HG02970 (cell line): ENCODE data around the gene XYLB.

ENCODE experiments used
- ATAC-seq: cut with Tn5 transposase; IDR thresholded peaks from one replicate; pipeline ENCODE4 v1.9.1; 2021; ENCODE audit warnings: mild to moderate bottlenecking, moderate library complexity, moderate number of reproducible peaks; ENCODE audit not compliant: unreplicated experiment, low FRiP score

The XYLB gene

DNA sequence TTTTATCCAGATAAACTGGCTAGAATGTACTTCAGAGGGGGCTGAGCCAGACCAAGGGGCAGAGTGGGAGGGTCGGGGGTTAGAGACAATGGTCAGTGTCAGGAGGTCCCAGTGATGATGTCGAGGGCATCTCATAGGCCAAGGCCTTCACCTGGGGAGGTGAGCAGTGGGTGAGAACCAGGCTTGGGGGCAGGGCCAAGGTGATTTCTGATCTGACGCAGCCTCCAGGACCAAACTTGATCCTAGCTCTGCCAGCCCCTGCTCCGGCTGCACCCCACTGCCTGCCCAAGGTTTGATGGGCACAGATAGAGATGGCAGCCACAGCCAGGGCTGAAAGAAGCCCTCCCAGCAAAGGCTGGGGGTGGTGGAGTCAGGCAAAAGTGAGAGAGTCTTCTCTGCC, 14.9 kb downstream of the XYLB start:
- no peak for ATAC-seq

DNA sequence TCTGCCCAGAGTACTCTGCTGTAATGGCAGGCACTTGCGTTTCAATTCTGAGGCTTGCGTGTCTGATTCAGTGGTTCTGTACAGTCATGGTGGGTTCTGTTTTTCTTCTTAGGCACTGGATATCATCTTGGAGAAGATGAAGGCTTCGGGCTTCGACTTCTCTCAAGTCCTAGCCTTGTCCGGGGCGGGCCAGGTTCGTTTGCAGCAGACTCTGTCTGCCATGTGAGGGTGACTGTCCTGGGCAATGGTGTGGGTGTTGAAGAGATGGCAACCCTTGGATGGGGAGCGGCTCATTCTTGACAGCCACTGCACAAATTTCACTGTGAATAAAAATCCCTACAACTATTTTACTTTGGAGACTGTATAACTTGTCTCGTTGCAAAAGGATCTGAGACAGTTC, 16.2 kb downstream of the XYLB start:
- no peak for ATAC-seq

DNA sequence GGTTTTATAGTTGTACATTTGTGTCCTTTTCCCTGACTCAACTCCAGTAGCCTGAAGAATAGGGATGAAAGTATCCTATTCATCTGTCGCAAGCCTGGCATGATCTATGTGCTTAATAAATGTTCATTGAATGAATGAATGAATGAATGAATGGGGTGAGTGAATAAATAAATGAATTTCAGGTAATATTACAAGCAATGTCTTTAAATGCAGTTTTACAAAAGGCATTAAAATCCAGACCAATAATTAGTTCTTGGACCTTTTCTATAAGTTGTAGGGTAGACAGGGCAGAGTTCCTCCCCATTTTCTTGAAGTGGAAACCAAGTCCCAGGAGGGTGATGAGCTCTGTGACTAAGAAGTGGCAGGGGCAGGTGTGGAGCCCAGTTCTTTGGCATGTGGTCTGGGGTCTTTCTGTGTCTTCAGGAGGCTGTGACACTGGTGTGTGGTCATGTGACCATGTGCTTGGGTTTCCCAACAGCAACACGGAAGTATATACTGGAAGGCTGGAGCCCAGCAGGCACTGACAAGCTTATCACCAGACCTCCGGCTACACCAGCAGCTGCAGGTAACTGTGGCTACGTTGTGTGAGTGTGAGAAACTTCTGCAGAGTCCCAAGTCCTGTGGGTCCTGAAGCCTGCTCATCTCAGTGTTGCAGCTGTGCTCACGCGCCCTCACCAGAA, 18.3 kb downstream of the XYLB start:
- ATAC-seq: no peak

DNA sequence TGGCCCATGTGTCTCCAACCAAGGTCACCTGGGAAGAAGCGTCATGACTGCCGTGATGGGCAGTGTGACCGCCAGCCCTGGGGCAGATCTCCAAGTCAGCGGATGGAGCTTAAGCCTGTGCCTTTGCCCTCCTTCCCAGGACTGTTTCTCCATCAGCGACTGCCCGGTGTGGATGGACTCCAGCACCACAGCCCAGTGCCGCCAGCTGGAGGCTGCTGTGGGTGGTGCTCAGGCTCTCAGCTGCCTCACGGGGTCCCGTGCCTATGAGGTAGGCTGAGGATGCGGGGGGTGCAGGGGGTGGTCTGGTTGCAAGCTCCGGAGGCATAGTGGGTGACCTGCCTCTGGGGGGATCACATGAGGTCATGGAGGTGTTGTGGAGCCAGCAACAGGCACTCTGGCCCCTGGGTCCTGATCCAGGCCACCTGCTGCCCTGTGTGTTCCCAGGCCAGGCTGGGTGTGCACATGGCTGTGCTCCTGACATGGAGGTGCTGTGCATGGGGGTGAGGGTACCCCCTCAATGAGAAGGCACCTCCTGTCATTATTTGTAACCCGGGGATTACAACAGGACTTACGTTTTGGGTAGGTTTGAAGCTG, 19.0 kb downstream of the XYLB start:
- no peak for ATAC-seq

DNA sequence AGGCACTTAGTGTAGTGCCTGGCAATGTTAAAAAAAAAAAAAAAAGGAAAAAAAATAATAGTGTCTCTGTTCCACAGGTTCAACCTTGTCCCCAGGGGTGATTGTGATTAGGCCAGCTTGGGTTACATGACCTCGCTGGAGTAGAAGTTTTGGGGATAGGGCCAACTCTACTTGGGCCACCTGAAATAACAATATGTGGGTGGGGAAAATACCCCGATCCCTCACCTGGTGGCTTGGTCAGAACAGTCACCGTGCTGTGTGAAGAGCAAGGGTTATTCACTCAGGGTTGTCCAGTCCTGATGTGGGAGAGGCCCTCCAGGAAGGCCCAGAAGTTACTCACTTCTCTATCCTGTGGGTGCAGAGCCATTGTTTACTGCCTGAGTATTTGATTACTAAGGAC, 19.5 kb downstream of the XYLB start:
- ATAC-seq: no peak

DNA sequence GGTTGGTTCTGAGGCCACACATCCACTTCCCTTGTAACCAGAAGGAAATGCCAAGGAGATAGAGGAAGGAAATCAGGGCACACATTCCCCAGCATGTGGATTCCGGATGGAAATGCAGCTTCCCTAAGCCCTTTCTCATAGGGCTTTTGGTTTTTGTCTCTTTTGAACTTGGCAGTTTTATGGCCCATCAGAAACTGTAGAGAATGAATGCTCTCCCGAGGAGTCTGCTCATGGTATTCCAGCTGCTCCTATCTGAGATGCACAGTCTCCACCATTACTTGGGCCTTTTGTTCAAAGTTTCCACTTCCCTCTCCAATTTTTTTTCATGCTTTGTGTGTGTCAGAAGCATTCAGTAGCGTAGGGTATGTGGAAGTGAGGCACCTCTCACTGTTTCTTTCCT, 21.2 kb downstream of the XYLB start:
- ATAC-seq: no peak

DNA sequence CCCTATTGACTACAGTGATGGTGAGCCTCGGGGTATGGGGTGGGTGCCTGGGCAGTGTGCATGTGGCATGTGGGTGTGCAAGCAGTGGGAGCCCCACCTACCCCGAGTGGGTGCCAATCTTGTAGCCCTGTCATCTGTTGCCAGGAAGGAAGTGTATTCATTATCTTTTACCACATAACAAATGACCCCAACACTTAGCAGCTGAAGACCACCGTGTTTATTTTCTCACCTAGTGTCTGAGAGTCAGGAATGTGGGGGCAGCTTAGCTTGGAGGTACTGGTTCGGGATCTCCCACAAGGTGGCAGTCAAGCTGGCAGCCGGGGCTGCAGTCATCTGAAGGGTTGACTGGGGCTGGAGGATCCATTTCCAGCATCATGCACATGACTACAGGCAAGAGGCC, 21.7 kb downstream of the XYLB start:
- no peak for ATAC-seq

DNA sequence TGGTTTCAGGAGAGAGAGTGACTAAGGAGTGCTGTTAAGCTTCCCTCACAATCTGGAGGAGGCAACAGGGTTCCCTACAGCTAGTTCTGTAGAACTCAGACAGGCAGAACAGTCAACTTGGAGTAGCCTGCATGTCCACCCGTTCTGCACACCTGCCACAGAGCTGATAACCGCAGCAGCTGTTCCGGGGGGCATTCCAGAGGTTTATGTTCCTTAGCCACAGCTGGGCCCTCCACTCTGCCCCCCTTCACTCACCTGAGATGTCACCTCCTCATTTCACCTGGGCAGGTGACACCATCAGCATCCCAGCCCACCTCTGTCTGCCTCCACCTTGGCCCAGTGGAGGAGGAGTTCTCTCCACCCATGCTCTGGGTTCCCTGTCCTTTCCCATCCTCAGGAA, 22.6 kb downstream of the XYLB start:
- ATAC-seq: no peak

DNA sequence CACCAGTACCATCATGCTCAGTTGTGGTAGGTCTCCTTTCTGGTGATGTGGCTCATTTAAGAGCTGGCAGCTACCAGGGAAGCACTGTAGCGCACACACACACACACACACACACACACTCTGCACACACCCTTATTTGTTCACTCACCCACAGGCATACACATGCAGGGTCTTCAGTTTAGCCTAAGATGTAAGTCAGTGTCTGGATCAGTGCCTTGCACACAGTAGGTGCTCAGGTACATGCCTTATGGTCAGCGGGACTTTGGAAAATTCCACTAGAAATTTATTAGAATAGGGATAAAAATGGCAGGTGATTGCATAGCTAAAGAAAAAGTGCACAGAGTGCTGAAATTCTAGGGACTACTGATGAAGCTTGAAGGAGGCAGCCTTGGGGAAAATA, 23.6 kb downstream of the XYLB start:
- no peak for ATAC-seq

DNA sequence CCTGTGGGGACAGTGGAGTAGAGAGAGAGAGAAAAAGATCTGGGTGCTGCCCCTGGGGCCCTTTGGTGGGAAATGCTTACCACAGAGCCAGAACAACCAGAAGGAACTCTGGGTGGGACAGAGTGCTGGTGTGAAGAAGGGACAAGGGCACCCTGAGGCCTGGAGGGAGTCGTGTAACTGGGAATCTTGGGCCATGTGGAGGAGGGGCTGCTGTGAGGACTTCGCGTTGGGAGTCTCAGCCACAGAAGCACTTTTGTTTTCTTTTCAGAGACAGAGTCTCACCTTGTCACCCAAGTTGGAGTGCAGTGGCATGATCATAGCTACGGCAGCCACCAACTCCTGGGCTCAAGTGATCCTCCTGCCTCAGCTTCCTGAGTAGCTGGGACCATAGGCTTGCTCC, 24.3 kb downstream of the XYLB start:
- ATAC-seq: no peak

DNA sequence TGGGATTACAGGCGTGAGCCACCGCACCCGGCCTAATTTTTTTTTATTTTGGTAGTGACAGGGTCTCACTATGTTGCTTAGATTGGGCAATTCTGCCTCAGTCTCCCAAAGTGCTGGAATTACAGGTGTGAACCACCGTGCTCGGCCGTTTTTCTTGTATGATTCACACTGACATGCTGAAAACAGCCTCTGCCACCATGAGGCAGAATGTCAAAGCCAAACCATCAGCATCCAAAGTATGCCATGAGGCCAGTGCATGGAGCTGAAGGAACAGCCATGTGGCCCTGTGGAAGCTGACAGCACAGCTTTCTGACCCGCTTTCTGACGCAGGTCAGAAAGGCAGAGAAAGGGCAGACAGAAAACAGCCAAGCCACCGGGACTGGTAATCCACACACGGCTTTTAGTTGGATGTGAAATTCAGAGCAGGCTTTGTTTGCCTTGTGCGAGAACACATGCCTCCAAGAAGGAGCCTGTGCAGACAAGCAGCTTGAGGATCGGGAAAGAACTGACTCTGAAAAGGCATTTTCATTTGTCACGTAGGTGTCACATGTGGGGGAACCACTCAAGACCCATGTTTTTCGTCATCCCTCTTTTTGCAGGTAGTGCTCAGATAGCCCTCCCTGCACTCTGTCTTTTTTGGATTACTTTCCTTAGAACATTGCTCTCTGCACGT, 25.1 kb downstream of the XYLB start:
- no peak for ATAC-seq

DNA sequence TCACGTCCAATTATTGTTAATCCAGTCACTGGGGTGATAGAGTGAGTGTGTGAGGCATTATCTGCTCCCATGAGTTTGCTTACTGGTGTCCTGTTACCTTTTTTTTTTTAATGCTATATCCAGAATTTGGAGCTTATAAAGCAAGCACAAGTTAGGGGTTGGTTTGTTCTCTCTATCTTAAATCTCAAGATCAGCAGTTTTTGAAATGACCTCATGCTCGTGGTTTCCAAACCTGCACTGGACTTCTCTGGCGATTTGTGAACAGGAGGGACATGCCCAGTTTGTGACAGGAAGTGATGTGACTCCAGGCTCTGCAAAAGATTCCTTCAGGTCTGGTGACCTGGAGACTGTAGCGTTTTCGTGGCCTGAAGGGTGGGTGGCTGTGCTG, 25.6 kb downstream of the XYLB start:
- ATAC-seq: no peak

DNA sequence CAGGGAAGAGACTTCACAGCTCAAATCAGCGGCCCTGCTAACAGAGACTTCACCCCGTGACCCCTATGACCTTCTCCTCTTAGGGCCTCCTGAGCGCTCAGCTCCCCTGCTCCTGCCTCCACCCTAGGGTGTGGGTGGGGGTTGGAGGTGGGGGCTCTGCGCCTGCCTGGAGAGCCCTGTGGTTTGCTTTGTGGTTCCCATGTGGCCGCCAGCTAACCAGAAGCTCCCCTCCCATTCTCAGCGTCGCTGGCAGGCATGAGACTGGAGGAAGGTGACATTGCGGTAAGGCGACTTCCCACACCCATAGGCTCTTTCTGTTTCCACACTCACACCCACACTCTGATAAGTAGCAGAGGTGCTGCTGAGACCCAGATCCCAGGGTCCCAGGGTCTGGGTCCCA, 27.6 kb downstream of the XYLB start:
- ATAC-seq: no peak

DNA sequence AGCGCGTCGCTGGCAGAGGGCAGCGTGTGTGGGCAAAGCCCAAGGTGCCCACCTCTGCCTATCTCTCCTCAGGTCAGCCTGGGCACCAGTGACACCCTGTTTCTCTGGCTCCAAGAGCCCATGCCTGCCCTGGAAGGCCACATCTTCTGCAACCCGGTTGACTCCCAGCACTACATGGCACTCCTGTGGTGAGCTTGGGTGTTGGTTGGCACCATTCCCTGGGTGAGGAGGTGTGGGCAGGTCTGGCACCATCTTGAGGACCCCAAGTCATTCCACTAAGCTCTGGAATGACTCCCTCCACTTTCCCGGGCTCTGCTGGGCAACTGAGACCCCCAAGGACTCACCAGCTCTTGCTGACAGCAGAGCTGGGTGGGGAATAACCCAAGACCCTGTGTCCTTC, 28.5 kb downstream of the XYLB start:
- no peak for ATAC-seq

DNA sequence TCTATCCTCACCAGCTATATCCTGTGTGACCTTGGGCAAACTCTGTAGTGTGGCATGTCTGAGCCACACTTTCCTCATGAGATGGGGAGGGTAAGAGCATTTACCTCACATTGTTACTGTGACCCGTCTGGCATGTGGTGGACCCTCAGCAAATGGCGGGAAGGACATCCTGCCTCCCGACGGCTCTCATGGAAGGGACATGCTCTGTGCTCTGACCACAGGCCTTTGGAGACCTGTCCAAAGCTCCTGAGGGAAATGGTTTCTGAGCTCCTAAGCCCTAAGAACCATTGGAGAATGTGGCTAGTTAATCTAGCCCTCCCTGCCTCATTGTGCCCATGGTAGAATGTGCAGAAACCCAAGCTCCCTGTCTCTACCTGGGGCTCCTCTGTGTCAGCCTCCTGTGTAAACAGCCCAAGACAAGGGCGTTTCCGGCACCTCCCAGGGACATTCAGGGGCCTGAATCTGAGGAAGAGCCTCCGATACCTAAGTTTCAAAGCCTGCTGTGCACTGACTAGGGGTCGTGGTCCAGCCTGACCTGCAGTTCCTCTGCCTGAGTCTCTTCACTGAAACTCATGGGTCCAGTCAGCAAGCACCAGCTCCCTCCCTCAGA, 29.0 kb downstream of the XYLB start:
- no peak for ATAC-seq

DNA sequence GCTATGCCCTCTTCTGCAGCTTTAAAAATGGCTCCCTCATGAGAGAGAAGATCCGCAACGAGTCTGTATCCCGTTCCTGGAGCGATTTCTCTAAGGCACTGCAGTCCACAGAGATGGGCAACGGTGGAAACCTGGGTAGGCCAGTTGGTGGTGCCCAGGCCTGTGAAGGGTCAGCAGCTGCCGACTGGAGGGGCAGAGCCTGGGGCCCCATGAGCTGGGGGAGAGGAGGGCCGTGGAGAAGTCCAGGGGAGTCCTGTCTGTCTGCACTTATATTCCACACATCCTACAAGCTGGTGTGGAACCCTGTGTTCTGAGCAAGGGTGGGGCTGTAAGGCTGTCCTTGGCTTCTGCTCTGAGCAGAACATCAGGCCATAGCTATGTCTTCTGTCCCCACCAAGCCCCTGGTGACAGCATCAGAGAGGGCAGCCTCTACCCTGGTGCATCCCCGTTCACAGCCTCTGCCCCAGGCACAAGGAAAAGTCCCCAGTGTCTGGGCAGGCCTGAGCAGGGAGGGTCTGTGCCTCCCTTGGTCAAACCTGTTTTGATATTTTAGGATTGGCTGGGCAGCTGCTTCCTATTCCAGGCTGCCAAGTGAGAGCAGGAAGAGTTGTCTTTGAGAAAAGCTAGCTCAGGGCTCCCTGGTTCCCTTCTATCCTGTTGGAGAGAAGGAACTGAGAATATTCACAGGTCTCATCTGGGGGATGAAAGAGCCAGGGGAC, 29.7 kb downstream of the XYLB start:
- ATAC-seq: no peak

DNA sequence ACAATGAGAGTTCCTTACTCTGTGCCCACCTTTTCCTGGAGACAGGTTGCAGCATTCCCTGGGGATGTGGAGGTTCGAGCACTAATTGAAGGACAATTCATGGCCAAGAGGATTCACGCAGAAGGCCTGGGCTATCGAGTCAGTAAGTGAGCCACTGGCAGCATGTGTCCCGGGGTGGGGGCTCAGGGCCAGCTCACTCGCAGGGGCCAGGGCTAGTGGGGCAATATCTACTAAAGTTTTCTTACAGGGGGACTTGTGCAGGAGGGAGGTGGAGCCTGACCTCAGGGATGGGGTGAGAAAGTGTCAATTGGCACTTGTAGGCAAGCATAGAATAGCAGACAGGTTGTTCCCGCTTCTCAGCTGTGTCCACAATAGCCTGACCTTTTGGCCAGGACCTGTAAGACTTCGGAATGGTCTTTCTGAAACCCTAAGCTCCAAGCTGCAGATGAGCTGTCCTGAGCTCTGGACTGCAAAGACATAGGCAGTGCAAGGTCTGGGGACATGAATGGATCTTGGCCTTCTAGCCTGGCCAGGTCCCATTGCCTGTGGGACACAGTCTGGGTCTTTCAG, 32.7 kb downstream of the XYLB start:
- ATAC-seq: no peak

DNA sequence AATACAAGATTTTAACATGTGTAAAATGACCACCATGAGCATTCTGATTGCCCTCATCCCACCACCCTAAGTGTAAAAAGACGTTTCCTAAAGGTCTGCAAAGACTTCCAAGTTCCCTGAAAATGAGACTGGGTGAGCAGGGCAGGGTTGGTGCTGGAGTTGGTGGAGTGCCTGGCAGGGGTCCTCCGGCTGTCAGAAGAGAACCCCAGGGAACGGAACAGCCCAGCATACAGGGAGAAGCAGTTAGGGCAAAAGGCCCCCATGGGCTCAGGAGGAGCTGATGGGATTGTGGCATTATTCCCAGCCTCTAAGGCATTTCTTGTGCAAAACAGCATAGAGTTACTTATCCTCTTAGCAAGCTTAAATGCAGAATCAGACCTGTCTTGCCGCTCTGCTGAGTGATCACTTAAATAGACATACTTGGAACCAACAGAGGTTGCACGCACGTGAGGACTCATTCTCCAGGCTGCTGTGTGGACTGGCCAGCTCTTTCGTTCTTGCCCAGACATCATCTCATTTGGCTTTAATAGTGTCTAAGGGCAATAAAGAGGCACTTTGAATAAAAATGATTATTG, 36.0 kb downstream of the XYLB start:
- ATAC-seq: no peak

DNA sequence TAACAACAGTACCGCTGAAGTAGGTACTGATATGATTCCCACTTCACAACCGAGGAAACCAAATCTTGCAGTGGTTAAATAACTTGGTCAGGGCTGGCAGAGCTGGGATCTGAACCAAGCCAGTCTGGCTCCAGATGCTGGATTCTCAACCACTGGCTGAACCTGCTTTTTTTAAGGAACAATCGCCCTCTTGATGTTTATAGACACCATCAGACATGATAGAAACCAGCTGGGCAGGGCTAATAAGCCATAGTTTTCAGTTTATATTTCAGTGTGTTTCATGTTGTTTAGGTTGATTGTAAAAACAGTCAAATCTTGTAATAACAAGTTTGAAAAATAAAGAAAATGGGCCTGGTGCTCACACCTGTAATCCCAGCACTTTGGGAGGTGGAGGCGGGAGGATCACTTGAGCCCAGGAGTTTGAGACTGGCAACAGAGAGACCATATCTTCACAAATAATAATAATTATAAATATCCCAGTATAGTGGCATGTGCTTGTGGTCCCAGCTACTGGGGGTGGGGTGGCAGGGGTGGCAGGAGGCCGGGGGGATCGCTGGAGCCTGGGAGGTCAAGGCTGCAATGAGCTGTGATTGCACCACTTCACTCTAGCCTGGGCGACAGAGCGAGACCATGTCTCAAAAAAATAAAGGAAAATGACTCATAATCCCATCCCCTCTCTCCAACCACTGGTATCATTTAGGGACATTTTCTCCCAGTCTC, 36.7 kb downstream of the XYLB start:
- ATAC-seq: no peak
